Kasumi-1 (cell line): ENCODE measurements around the gene CPS1.

Source experiments
- DNase-seq, 2 experiments: peaks; one replicate each; lab custom pipeline; 2025; lab: John Stamatoyannopoulos, UW

The CPS1 gene

DNA sequence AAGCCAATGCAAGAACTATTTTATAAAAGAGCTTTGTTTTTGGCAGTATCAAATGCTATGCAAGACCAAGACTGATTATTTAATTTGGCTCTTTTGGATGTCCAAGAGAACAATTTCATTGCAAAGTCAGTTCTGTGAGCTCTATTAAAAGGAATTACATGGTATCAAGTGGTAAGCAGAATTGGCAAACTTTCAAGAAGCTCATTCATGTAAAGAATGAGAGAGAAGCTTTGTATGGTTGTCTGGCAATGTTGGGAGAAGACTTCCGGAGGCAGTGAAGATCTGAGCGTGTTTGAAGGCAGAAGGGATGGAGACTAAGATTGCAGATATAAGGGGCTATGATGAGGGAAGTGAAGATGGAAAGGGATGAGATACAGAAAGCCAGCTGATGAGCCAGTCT is 49.6 kb downstream of the CPS1 start:
- no peak for DNase-seq

DNA sequence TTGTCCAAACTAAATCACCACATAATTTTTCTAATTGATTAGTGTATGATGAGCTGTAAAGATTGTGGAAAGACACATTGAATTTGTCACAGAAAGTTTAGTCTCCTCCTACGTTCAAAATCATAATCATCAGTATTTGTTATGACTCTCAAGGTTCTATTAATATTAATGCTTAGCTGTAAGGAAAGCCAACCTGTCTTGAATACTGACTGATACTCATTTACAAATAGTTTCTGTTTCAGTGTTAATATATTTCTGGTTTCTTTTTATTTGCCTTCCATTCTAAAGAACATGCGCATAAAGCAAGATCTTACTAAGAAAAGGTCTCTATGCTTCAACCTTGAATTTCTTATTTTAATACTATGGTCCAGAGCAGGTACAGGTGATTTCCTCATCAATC is 55.1 kb downstream of the CPS1 start:
- DNase-seq, result no peak

DNA sequence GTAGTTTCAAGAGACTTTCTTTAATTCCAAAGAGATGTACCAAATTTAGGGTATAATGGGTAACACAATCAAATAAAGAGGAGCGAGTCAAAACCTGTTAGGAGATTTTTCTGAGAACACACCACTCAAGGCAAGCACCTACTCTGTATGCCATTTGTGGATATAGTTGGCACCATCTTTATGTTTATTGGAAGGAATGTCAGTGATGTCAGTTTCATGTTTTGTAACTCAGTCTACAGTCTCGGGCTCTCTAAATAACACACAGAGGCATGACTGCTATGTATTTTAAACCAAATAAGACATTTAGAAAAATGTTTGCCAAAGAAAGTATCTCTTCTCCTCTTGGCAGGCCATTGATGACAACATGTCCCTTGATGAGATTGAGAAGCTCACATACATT is 59.7 kb downstream of the CPS1 start:
- DNase-seq, result no peak

DNA sequence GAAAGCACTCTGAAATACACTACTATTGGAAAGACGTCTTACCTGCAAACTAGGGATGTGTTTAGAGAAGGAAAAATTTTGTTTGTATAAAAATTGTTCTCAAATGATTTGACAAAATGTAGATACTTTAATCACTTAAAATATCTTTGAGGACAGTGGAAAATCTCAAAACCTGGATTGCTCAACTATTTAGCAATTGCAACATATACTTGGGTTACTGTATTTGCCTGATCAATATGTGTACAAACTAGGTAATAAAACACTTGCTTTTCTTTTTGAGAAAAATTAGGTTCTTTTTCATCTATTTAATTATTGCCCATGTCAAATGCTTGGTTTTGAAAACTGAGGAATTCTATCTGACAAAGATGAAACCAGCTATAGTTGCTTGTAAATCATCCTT is 60.9 kb downstream of the CPS1 start:
- DNase-seq, result no peak

DNA sequence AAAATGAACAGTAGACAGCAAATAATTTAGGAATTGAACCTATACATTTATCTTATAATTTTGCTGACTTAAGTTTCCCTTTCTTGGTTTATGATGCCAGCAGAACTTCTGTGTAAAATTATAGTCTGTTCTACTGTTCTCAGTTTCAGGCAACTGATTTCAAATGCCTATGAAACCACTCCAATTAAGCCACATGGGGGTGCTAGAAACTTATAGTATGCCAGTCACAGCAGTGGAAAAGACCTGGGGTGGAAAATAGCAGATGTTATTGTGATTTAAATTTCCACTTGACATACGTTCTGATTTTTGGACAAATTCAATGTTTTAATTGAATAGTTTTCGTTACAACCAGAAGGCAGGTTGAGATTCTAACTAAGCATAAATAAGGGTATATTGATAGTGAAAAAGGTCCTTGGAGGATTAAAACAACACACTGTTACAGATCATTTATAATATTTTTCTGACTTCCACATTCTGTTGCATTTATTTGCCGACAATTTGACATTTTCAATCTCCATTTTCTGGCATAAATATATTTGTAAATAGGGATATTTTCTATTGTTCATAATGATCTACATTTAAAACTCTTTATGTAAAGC is 61.4 kb downstream of the CPS1 start:
- DNase-seq, result peak; percentile 1 to 28

DNA sequence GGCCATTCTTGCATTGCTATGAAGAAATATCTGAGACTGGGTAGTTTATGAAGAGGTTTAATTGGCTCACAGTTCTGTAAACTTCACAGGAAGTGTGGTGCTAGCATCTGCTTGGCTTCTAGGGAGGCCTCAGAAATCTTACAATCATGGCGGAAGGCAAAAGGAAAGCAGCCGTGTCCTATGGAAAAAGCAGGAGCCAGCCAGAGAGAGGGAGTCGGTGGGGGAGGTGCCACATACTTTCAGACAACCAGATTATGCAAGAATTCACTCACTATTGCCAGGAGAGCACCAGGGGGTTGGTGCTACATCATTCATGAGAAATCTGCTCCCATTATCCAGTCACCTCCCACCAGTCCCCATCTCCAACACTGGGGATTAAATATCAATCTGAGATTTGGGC is 64.1 kb downstream of the CPS1 start:
- no peak for DNase-seq

DNA sequence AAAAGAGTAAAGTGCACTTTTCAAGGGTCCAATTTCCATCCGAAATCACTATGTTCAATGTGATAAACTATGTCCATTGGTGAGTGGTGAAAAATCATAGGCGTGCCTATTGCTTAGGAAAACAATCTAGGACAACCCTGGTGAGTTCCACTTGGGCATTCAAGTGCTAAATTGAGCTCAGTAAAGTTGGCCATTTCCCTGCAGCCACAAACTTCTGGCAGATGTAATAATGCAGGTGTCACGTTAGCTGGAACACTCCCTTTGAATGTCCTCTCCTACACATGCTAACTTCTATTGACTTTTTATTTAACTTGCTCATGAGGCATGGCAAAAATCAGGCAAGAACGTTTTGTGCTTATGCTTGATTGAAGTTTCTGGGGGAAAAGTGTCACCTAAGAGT is 67.1 kb downstream of the CPS1 start:
- DNase-seq, result no peak

DNA sequence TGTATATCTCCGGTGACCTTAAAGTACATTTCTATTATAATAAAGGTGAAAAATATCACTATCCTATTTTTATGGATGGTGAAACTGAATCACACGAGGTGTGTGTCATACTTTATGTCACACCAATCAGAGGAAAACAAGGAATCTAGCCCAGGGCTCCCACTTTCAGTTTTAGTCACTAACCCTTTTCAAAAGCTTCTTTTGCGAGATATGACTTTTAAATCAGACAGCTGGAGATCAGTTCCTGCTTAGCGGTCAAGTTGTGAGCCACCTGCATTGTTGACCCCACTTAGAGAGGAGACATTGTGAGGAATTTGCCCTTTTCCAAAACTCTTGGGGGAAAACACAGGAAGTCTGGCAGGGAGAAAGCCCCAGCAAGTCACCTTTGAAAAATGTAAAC is 70.5 kb downstream of the CPS1 start:
- DNase-seq, result no peak

DNA sequence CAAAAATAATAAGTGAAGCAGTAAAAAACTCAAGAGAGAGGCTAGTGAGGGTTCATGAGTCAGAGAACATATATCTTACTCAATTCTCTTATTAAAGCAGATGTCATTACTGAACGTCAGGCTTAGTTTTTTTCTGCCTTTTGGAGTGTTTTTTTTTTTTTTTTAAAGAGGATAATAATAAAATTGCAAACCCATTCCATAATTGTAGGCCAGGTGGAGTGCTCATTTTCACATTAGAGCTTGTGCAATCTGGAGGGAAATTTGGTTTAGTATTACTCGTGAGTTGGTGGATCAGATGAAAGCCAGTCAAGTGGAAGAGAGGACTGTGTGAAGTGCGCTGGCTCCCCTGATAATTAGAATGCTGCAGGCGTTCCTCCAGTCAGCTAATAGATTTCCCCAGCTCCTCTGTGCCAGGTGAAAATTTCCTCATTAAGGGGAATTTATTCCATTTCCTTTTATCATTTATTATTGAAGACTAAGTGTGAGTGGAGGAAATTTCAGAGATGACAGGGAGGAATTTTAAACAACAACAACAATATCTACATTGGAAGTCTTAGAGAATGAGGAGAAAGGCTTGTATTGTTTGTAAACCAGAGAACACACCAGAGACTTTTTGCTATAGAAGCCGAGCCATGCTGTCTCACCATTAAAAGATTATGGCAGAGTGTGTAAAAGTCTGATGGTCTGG is 74.6 kb downstream of the CPS1 start:
- no peak for DNase-seq

DNA sequence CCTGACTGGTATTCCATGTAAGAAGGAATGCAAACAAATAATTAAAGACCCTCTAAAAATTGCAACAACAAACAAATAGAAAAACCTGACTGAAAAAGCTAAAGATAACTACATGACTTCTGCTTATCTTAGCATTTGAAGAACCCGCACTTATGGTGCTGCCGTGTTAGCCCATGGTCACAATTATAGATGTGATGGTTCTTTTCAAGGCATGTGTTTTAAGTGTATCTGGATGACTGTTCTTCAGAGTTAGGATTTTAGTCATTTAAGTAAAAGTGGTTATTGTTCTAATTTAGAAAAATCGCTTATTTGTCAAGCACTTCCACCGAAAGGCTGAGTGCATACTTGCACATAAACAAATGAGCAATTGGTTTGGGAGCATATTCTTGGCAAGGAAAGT is 77.3 kb downstream of the CPS1 start:
- no peak for DNase-seq

DNA sequence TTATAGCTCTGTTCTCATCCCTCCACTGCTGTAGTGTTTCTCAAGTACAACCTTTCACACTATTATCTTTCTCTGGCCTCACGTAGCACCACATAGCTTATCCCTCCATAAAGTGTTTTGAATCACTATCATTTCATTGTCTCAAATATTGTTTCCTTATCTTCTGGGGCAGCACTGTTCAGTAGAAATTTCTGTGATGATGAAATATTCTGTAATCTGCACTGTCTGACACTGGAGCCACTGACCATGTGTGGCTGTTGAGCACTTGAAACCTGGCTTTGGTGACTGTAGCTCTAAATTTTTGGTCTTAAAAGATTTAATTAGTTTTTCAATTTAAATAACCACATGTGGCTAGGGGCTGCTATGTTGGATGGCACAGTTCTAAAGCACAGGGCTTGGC is 78.9 kb downstream of the CPS1 start:
- no peak for DNase-seq

DNA sequence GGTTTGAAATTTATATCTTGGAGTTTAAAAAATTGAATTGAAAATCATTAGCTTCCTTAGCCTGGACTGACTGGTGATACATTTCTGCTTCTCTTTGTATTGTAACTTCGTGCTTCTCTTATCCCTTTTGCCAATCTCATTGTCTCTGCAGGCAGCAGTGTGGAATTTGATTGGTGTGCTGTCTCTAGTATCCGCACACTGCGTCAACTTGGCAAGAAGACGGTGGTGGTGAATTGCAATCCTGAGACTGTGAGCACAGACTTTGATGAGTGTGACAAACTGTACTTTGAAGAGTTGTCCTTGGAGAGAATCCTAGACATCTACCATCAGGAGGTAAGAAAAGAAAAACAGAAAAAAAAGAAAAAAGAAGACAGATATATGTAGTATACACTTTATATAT is 85.9 kb downstream of the CPS1 start:
- no peak for DNase-seq

DNA sequence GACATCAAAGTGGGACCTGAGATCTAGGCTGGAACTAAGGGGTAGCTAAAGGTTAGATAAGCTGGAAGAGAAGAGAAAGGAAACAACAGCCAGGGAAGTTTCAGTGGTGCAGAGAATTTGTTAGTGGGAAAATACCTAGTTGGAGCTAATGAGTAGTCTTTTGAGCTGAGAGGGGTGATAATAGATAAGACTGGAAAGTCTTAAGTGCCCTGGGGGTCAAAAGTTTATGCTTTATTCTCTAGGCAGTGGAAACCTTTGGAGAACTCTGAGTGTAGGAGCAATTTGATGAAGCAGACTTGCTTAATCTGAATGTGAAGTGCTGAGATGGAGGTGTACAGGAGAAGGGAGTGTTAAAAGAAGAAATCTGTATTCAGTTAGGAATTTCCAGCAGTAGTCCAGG is 90.8 kb downstream of the CPS1 start:
- no peak for DNase-seq

DNA sequence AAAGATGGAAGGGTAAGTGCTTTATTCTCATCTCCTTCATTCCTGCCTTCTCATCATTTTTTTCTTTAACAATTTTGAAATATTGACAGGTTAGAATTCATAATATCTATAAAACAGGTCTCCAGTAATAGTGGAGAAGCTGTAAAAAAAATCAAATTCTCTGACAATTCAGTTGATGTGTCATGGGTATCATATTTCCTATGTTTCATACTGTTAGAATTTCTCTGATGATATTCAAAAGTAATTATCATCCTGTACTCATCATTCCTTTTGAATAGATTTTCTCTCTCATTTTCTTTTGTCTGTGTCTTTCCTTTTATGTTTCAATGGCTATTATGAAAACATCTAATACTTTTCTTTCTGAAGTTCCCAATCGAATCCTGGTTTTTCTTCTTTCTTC is 97.7 kb downstream of the CPS1 start:
- no peak for DNase-seq

DNA sequence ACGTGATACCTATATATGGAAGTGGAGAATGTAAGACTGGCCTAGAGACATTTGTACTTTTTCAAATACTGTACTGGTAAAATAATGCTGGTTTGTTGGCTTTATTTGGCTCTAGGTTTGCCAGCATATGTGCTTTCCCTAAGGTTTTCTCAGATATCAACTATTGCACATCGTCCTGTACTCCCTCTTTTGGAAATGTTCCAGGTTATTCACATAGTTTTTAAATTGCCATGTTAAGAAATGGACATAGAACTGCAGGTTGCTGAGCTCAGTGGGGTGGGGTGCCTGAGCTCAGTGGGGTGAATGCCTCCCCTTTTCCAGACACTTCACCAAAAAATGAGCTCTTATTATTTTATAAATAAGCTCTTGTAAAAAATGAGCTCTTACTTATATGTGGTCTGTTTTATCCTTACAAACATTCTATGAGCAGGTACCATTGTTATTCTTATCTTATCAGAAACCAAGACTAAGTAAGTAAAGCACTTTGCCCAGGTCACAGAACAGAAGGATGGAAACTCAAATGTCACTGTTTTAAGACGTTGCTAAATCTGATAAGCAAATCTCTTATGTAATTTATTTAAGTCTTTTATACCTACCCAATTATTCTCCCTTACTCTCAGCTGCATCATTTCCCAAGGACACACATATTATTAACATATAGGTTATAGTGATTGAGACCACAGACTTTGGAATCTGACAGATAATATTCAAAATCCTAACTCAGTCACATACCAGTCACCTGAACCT is 99.0 kb downstream of the CPS1 start:
- no peak for DNase-seq

DNA sequence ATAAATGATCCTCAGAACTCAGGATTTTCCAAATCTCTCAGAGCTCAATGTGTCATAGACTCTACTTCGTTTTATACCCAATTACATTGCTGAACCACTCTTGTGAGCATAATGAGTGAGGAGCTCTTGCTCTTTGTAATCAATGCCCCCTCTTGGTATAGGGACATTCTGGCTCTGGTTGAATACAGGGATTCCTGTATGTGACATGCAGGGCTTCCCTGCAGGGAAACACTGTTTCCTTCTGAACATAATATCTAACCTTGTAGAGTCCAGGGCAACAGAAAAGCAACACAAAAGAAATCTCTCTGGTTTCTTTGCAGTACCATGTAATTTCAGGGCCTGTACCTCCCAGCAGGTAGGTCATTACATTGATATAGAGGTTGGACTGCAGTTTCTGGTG is 101.5 kb downstream of the CPS1 start:
- no peak for DNase-seq

DNA sequence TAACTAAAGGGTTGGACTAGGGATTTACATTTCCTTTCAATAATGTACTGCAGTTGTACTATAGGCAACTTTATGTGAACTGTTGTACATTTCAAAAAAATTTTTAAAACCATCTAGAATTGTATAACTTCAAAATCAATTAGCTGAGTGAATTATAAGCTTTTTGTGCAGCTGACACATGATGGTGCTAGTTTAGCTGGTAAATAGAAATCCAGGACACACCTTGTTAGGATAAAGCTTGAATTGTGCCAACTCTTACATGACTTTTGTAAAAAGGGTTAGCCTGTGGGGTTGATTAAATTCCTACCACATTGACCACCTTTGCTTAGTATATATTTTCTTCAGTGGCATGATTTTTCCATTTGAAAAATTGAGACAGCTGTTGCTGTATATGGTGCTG is 104.4 kb downstream of the CPS1 start:
- DNase-seq, result no peak

DNA sequence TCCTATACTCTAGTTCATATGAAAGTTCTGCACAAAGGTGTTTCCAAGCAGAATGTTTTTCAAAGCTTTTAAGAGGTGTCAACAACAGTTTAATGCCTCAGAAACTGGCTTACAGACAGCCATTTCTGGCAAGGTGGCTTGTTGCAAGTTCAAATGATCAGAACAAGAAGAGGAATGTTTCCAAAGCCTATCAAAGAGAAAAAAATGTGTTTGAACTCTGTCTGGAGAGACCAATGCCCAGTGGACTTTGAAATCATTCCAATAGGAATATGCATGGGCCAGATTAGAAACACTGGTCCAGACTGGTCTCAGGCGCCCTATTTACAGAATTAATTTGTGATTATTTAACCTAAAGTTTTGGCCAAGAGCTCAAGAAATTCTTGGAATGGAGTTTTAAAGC is 106.2 kb downstream of the CPS1 start:
- DNase-seq, result no peak

DNA sequence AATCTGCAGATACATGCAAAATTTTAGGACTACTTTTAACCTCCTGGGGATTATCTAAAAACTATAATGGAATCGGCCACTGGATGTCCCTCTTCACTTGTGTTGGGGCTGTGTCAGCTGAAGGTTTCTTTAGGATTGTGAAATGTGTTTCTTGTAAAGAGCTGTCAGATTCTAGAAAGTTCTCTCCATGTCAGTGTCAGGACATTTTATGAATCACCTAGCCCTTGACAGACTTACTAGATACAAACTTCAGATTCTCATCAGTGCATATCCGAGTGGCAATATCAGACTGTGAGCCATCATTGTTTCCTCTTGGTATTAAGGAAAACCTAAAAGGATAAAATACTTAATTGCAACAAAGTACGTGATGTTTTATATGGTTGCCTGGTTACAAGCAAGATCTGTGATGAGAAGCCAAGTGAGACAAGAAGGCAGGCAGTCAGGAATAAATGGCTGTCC is 107.3 kb downstream of the CPS1 start:
- DNase-seq, result peak; percentile 25

DNA sequence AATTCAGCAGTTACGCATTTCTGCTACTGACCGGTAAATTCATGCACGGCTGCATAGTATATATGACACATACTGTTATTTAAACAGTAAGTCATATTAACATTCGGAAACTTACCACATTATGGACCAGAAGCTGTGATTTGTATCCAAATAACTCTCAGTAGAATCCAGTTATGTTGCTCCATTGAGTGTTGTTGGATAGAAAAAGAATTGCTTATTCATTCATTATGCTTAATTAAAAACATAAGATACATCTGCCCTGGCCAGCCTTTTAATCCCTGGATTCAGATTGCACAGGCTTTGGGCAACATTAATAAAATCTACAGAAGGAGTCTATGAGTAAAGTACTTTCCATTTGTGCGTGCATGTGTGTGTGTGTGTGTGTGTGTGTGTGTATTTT is 111.3 kb downstream of the CPS1 start:
- DNase-seq, result no peak

DNA sequence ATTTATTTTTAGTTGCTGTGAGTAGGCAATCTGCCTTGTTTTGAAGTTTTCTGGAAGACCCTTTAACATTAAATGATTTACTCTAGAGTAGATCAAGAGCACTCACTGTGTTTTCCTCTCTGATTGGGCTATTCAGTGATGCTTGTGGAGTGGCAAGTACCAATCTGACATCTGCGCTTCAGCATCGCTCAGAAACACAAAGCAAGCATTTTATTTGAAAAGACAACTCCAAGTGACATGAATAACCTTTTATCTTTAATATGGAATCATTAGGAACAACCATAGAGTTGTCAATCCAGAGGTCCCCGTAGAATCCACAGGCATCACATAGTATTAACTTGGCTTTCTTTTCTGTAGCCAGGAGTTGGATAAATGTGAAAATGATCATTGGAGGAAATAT is 114.7 kb downstream of the CPS1 start:
- no peak for DNase-seq

DNA sequence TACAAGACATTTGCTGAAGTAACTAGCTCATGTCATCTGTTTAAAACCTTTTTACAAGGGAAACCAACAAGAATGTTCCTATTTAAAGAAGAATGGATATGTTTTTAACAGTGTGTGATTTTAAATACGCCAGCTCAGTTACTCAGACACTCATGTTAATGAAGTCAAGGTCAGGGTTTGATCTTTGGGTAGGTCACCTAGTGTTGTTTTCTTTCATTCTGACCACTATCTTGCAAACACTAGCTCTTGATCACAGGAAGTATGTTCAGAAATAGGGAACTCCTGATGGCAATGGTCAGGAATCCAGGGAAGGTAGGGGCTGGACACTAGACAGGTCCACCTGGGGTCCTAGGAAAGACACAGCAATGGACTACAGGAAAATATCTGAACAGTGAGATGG is 116.7 kb downstream of the CPS1 start:
- DNase-seq, result no peak

DNA sequence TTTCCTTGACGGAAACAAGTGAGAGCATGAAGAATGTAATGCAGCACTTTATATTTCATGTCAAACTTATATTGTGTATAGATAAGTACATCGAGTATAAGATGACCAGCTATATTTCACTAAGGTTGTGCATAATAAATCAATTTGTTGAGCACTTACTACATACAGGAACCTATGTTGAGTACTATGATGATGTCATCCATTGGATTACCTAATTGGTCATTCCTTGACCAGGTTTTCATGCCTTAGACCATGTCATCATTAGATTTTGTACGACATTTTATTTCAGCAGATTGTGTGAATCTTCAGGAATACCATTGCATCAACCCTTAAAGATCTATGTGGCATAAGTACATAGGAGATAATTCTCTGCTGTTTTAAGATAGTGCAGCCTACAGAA is 119.7 kb downstream of the CPS1 start:
- no peak for DNase-seq

DNA sequence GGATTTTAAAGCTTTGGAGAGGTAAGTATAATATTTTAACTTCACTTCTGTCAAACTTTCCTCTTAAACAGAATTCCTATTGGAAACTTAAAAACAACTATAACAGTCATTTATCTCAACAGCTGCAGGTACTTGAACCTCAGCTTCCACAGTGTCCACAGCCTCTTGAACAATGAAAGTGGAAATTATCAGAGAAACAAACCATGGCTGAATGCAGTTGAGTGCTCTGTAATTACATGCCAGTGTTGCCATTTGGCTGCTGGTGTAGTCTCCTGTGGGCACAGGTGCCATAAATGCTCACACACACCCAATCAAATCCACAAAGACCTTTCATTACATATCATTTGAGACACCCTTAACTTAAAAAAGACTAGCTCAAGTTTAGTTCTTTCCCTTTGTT is 125.1 kb downstream of the CPS1 start:
- DNase-seq, result no peak
